GM12878 (cell line): ENCODE measurements around the gene PARK7. TPM values are rescaled to one million over a fixed set of nuclear protein-coding genes. Genes with fewer than 3 reads are reported as not detected.

Experiments
- ATAC-seq: fragments of 200-7000 bp; cut with Tn5 transposase; 3 replicates; pipeline ENCODE4 v1.9.1; 2020; ENCODE audit warnings: mild to moderate bottlenecking, moderate library complexity
- BruUV-seq: library from RNA; stranded (reverse); fragments of 400-500 nt; replicated peaks from 2 replicates; lab custom pipeline; 2021; lab: Mats Ljungman, UMichigan
- CTCF ChIA-PET: fragments of 300-600 bp; sonication (Branson Sonifier 250); formaldehyde crosslinking; extraction: SDS; loops from one replicate; lab custom pipeline; 2021; ENCODE audit warnings: inconsistent platforms; lab: Yijun Ruan, JAX
- POLR2A ChIA-PET: fragments of 350-600 bp; formaldehyde crosslinking; extraction: SDS; loops from one replicate; lab custom pipeline; 2021; ENCODE audit warnings: inconsistent platforms; lab: Charles Lee
- RAD21 ChIA-PET: fragments of 300-600 bp; sonication (Branson Sonifier 250); formaldehyde crosslinking; loops from one replicate; lab custom pipeline; 2023; ENCODE audit warnings: antibody characterized with exemption; ENCODE audit not compliant: unreplicated experiment; lab: Charles Lee
- SMC1A ChIA-PET: fragments of 300-600 bp; sonication (Branson Sonifier 250); formaldehyde crosslinking; loops from one replicate; lab custom pipeline; 2023; ENCODE audit not compliant: unreplicated experiment, uncharacterized antibody; lab: Charles Lee
- DNase-seq: peaks from one replicate; pipeline ENCODE4 v3.0.0-alpha.2; 2011; ENCODE audit warnings: low read depth, low spot score
- FAIRE-seq: peaks from 3 replicates; lab custom pipeline; 2011; peaks lifted over from hg19 to GRCh38; lab: Jason Lieb, UNC
- H2AFZ ChIP-seq: 2 replicates; pipeline ENCODE4 v1.6.0; 2011; ENCODE audit warnings: low read depth, low read length, control low read depth; ENCODE audit not compliant: control insufficient read depth
- H3K27ac ChIP-seq: 2 replicates; pipeline ENCODE4 v1.5.1; 2011; ENCODE audit warnings: control low read depth; ENCODE audit not compliant: control insufficient read depth, insufficient read depth
- H3K27me3 ChIP-seq, 2 experiments: replicated peaks in 1 of 2; 2 replicates each; pipeline versions ENCODE4 v1.6.0 to v1.6.1; 2011; ENCODE audit warnings: low read length in 1 of 2; ENCODE audit not compliant: control insufficient read depth in 2 of 2, insufficient read depth in 2 of 2
- H3K36me3 ChIP-seq, 2 experiments: 2 replicates each; pipeline ENCODE4 v1.5.1; 2011; ENCODE audit warnings: low read length in 1 of 2; ENCODE audit not compliant: control insufficient read depth in 2 of 2, insufficient read depth in 2 of 2
- H3K4me1 ChIP-seq: 2 replicates; pipeline ENCODE4 v1.6.1; 2011; ENCODE audit warnings: mild to moderate bottlenecking, low read length, moderate library complexity, mixed read lengths; ENCODE audit not compliant: control insufficient read depth, insufficient read depth
- H3K4me2 ChIP-seq: 2 replicates; pipeline ENCODE4 v1.6.0; 2011; ENCODE audit warnings: control low read depth; ENCODE audit not compliant: control insufficient read depth, insufficient read depth
- H3K4me3 ChIP-seq: fragments of 200-600 bp; sonication (generic); 2 replicates; pipeline ENCODE4 v1.5.1; 2016
- H3K79me2 ChIP-seq: 2 replicates; pipeline ENCODE4 v1.6.0; 2011; ENCODE audit warnings: low read length; ENCODE audit not compliant: control insufficient read depth, insufficient read depth
- H3K9ac ChIP-seq: 2 replicates; pipeline ENCODE4 v1.8.0; 2011; ENCODE audit warnings: low read length, control low read depth, mixed read lengths; ENCODE audit not compliant: control insufficient read depth, insufficient read depth
- H3K9me3 ChIP-seq: replicated peaks from 3 replicates; pipeline ENCODE4 v1.5.1; 2011; ENCODE audit warnings: mild to moderate bottlenecking, low read length; ENCODE audit not compliant: control insufficient read depth, insufficient read depth
- H4K20me1 ChIP-seq: 2 replicates; pipeline ENCODE4 v1.6.0; 2011; ENCODE audit not compliant: control insufficient read depth, insufficient read depth
- CEBPB ChIP-seq, 2 experiments: fragments of 150-350 bp in 1 of 2; IDR thresholded peaks; 2 replicates each; pipeline ENCODE4 v1.6.1; 2012 to 2014; ENCODE audit warnings: low read depth in 2 of 2, low read length in 2 of 2, borderline replicate concordance in 1 of 2, inconsistent platforms in 1 of 2
- EP300 ChIP-seq, 2 experiments: fragments of 150-350 bp in 1 of 2; IDR thresholded peaks; 2 replicates each; pipeline ENCODE4 v1.6.1; 2011 to 2012; ENCODE audit warnings: low read depth in 2 of 2, low read length in 2 of 2, borderline replicate concordance in 1 of 2, improper control_type of control experiment in 1 of 2, inconsistent platforms in 1 of 2; ENCODE audit not compliant: control insufficient read depth in 1 of 2
- IKZF2 ChIP-seq, 2 experiments: fragments of 450-650 bp; IDR thresholded peaks; 2 replicates each; pipeline ENCODE4 v1.6.1; 2017; ENCODE audit warnings: mild to moderate bottlenecking in 2 of 2, moderate library complexity in 2 of 2
- IRF4 ChIP-seq: IDR thresholded peaks from 2 replicates; pipeline ENCODE4 v1.6.1; 2011; ENCODE audit warnings: low read depth, low read length
- JUND ChIP-seq: IDR thresholded peaks from 2 replicates; pipeline ENCODE4 v1.6.1; 2012; ENCODE audit warnings: low read depth, mild to moderate bottlenecking, low read length, improper control_type of control experiment, moderate library complexity
- NRF1 ChIP-seq: conservative IDR thresholded peaks from 2 replicates; pipeline ENCODE4 v1.6.1; 2011; ENCODE audit warnings: mild to moderate bottlenecking, low read depth, low read length, improper control_type of control experiment
- REST ChIP-seq: IDR thresholded peaks from 2 replicates; pipeline ENCODE4 v1.6.1; 2012; ENCODE audit warnings: mild to moderate bottlenecking, low read depth, low read length
- SUPT20H ChIP-seq: IDR thresholded peaks from 2 replicates; pipeline ENCODE4 v1.6.1; 2011; ENCODE audit warnings: low read depth, mild to moderate bottlenecking, low read length, moderate library complexity, borderline replicate concordance; ENCODE audit not compliant: control insufficient read depth
- TARDBP ChIP-seq: IDR thresholded peaks from 2 replicates; pipeline ENCODE4 v1.6.1; 2016; ENCODE audit warnings: borderline replicate concordance
- WGBS: methylation state at CpG from one replicate; pipeline ENCODE4 v1.1.6; 2016; ENCODE audit warnings: low lambda C conversion rate; ENCODE audit not compliant: insufficient replicate concordance, insufficient coverage; ENCODE audit errors: missing lambda C conversion rate; 5-methylcytosine and 5-hydroxymethylcytosine counted together
- in situ Hi-C: fragments of 300-500 bp; cut with MboI; formaldehyde crosslinking; loops from 9 replicates; pipeline ENCODE4 v1.14.3; 2018; ENCODE audit warnings: mixed read lengths
- intact Hi-C: fragments of 100-400 bp; cut with micrococcal nuclease; formaldehyde crosslinking; loops from one replicate; pipeline ENCODE4 v1.14.2; 2022; ENCODE audit not compliant: unreplicated experiment
- polyA plus RNA-seq, 11 experiments: library from polyadenylated mRNA; depleted of rRNA in 4 of 11; unstranded in 6 of 11; stranded (reverse) in 5 of 11; fragments of >200 nt; fragmentation: Nextera tagmentation in 4 of 11; fragmentation: Illumina TruSeq in 1 of 11; extraction: Ambion mirVana in 4 of 11; extraction: Trizol in 1 of 11; gene quantifications; 1 replicate in 1 of 11; 2 replicates in 10 of 11; pipeline versions ENCODE4 v1.2.1 to v1.2.3, GENCODE V29; 2011 to 2016; ENCODE audit warnings: inconsistent platforms in 2 of 11, missing spikeins in 2 of 11, low read depth in 1 of 11
- total RNA-seq, 4 experiments: library from RNA; depleted of rRNA in 3 of 4; stranded (reverse); fragments of >200 nt in 3 of 4; fragmentation: Illumina TruSeq in 1 of 4; extraction: Trizol in 1 of 4; gene quantifications; 2 replicates each; pipeline versions ENCODE4 v1.2.1 to v1.2.3, GENCODE V29; 2013 to 2021
- TF ChIP-seq, protein P1 (sequence below): IDR thresholded peaks from 2 replicates; pipeline ENCODE4 v1.6.1; 2012; ENCODE audit warnings: low read depth, low read length, improper control_type of control experiment
- TF ChIP-seq, protein P2 (sequence below): fragments of 450-650 bp; IDR thresholded peaks from 2 replicates; pipeline ENCODE4 v1.6.1; 2017; ENCODE audit warnings: mild to moderate bottlenecking, low read depth, inconsistent platforms; ENCODE audit not compliant: poor library complexity, severe bottlenecking
- TF ChIP-seq, protein P3 (sequence below): fragments of 150-350 bp; IDR thresholded peaks from 2 replicates; pipeline ENCODE4 v1.6.1; 2016; ENCODE audit warnings: low read depth, low read length

Gene PARK7
- total and polyA plus RNA-seq, 10 of the 15 experiments (the other 5 are each of a cell fraction or from before 2014, with no cell fraction given): 267 to 1,056 (median 495) TPM

- no peak for FAIRE-seq
Observed at GRCh38 chr1:7912743-7913557, 48.6 kb upstream of the PARK7 start.

More at GRCh38 chr1:7912743-7913557, 48.6 kb upstream of the PARK7 start:
- 21% methylated on average over 18 of the region's 18 CpGs for WGBS
- no peak overlapping the region for H3K4me2 ChIP-seq
- BruUV-seq: no TSS peak
- in situ Hi-C loops (no loop called here), intact Hi-C loops (no loop called here)
- H3K4me3 ChIP-seq: no peak overlapping the region
- CTCF ChIA-PET: interaction anchor here (0.8 to 2.2 kb wide), 3 partner anchors 9 to 245 kb away, joined by 3 to 9 read pairs (median 5); no protein-coding TSS in a partner anchor
- ATAC-seq: no peak
- no peak for DNase-seq
- no peak overlapping the region for H3K9ac ChIP-seq
- H2AFZ ChIP-seq: no peak overlapping the region
- TF ChIP-seq EP300 (IDR thresholded peaks at IDR 0.05; ENCODE audit: borderline replicate concordance in 1 of 2, control insufficient read depth in 1 of 2, low read depth in 2 of 2, low read length in 2 of 2) (no peak), REST (no peak), JUND (no peak), SUPT20H (no peak), TARDBP (no peak), IKZF2 (IDR thresholded peaks at IDR 0.05) (no peak), CEBPB (IDR thresholded peaks at IDR 0.05; ENCODE audit: borderline replicate concordance in 1 of 2, low read depth in 2 of 2, low read length in 2 of 2) (no peak), IRF4 (no peak), NRF1 (no peak)
- TF ChIP-seq, protein P1, sequence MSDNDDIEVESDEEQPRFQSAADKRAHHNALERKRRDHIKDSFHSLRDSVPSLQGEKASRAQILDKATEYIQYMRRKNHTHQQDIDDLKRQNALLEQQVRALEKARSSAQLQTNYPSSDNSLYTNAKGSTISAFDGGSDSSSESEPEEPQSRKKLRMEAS: no peak
- TF ChIP-seq, protein P2, sequence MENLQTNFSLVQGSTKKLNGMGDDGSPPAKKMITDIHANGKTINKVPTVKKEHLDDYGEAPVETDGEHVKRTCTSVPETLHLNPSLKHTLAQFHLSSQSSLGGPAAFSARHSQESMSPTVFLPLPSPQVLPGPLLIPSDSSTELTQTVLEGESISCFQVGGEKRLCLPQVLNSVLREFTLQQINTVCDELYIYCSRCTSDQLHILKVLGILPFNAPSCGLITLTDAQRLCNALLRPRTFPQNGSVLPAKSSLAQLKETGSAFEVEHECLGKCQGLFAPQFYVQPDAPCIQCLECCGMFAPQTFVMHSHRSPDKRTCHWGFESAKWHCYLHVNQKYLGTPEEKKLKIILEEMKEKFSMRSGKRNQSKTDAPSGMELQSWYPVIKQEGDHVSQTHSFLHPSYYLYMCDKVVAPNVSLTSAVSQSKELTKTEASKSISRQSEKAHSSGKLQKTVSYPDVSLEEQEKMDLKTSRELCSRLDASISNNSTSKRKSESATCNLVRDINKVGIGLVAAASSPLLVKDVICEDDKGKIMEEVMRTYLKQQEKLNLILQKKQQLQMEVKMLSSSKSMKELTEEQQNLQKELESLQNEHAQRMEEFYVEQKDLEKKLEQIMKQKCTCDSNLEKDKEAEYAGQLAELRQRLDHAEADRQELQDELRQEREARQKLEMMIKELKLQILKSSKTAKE: no peak
- TF ChIP-seq, protein P3, sequence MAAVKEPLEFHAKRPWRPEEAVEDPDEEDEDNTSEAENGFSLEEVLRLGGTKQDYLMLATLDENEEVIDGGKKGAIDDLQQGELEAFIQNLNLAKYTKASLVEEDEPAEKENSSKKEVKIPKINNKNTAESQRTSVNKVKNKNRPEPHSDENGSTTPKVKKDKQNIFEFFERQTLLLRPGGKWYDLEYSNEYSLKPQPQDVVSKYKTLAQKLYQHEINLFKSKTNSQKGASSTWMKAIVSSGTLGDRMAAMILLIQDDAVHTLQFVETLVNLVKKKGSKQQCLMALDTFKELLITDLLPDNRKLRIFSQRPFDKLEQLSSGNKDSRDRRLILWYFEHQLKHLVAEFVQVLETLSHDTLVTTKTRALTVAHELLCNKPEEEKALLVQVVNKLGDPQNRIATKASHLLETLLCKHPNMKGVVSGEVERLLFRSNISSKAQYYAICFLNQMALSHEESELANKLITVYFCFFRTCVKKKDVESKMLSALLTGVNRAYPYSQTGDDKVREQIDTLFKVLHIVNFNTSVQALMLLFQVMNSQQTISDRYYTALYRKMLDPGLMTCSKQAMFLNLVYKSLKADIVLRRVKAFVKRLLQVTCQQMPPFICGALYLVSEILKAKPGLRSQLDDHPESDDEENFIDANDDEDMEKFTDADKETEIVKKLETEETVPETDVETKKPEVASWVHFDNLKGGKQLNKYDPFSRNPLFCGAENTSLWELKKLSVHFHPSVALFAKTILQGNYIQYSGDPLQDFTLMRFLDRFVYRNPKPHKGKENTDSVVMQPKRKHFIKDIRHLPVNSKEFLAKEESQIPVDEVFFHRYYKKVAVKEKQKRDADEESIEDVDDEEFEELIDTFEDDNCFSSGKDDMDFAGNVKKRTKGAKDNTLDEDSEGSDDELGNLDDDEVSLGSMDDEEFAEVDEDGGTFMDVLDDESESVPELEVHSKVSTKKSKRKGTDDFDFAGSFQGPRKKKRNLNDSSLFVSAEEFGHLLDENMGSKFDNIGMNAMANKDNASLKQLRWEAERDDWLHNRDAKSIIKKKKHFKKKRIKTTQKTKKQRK: no peak
- no peaks in the 10 kb centered on the region for H3K79me2 ChIP-seq
- no peaks in the 10 kb centered on the region for H3K9me3 ChIP-seq
- H4K20me1 ChIP-seq: no peaks in the 10 kb centered on the region
- H3K27me3 ChIP-seq: no peaks in the 10 kb centered on the region
- no peak overlapping the region for H3K27ac ChIP-seq
- no peaks in the 10 kb centered on the region for H3K4me1 ChIP-seq
- RAD21 ChIA-PET: no interaction called here
- POLR2A ChIA-PET: no interaction called here
- SMC1A ChIA-PET: interaction anchor here (0.6 kb wide), 1 partner anchor 12 kb away, joined by 3 read pairs; no protein-coding TSS in a partner anchor
- H3K36me3 ChIP-seq: no peaks in the 10 kb centered on the region
